Body of pancreas (tissue), 4 donors: ENCODE results near the gene PRDM16.

Source experiments
- CTCF ChIP-seq, 7 experiments: fragments of 450-650 bp in 4 of 7; fragments of 200-600 bp in 3 of 7; sonication (generic) in 3 of 7; IDR thresholded peaks; one replicate each; pipeline ENCODE4 v1.5.1; 2016 to 2019; ENCODE audit warnings: antibody characterized with exemption in 7 of 7
- POLR2A ChIP-seq, 3 donors: fragments of 450-650 bp; IDR thresholded peaks; one replicate each; pipeline ENCODE4 v1.6.1; 2016; ENCODE audit warnings: antibody characterized with exemption in 3 of 3, mild to moderate bottlenecking in 2 of 3

GRCh38 chr1:3081171-3081683, 12.2 kb downstream of the PRDM16 start:
- TF ChIP-seq CTCF (IDR thresholded peaks at IDR 0.05) (no peak), POLR2A (IDR thresholded peaks at IDR 0.05) (no peak)
